ENCODE results near the gene CBX3.
"Not testable (repeated sequence)": the region's sequence is repeated elsewhere in the genome, so short reads cannot be mapped to it uniquely, and the experiment has no call there.

CBX3 gene

DNA sequence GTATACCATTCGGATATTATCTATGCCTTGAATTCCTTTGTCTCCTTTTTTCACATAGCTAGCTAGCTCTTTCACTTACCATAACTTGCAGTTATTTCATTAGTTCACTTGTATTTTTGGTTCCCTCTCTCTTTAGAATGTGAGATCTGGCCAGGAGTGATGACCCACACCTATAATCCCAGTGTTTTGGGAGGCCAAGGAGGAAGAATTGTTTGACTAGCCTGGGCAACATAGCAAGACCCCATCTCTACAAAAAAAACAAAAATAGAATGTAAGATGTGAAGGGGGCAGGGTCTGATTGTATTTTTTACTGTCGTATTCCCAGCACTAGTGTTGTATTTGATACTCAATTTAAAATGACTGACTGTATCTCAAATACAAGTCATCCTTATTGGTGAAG, 29.9 kb upstream of the CBX3 start:
- DNase-seq, result no peak

DNA sequence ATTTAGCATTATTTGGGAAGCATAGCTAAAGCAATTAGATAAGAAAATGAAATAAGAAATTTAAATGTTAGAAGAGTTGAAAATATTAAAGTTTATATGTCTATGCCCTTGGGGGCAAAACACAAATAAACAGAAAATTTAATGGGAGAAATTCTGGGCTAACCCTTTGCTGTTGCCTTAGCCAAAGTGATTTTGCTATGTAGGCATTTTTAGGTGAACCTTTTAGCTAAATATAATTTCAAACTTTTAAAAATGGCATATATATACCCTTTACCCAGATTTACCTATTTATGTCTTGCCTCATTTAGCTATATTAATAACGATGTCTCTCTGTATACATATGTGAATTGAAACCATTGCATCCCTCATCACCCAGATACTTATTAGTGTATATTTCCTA, 29.5 kb upstream of the CBX3 start:
- DNase-seq, result no peak

DNA sequence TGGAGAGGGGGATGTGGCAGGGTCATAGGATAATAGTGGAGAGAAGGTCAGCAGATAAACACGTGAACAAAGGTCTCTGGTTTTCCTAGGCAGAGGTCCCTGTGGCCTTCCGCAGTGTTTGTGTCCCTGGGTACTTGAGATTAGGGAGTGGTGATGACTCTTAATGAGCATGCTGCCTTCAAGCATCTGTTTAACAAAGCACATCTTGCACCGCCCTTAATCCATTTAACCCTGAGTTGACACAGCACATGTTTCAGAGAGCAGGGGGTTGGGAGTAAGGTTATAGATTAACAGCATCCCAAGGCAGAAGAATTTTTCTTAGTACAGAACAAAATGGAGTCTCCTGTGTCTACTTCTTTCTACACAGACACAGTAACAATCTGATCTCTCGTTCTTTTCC, 25.6 kb upstream of the CBX3 start:
- not testable (repeated sequence) for DNase-seq

DNA sequence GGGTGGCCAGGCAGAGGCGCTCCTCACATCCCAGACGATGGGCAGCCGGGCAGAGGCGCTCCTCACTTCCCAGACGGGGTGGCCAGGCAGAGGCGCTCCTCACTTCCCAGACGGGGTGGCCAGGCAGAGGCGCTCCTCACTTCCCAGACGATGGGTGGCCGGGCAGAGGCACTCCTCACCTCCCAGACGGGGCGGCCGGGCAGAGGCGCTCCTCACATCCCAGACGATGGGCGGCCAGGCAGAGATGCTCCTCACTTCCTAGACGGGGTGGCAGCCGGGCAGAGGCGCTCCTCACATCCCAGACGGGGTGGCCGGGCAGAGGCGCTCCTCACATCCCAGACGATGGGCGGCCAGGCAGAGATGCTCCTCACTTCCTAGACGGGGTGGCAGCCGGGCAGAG, 24.8 kb upstream of the CBX3 start:
- not testable (repeated sequence) for DNase-seq

DNA sequence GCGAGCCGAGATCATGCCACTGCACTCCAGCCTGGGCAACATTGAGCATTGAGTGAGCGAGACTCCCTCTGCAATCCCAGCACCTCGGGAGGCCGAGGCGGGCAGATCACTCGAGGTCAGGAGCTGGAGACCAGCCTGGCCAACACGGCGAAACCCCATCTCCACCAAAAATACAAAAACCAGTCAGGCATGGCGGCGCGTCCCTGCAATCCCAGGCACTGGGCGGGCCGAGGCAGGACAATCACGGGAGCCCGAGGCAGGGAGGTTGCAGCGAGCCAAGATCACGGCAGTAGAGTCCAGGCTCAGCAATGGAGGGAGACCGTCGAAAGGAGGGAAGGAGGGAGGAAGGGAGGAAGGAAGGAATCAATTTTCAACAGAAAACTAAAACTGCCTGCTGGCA, 24.3 kb upstream of the CBX3 start:
- not testable (repeated sequence) for DNase-seq

DNA sequence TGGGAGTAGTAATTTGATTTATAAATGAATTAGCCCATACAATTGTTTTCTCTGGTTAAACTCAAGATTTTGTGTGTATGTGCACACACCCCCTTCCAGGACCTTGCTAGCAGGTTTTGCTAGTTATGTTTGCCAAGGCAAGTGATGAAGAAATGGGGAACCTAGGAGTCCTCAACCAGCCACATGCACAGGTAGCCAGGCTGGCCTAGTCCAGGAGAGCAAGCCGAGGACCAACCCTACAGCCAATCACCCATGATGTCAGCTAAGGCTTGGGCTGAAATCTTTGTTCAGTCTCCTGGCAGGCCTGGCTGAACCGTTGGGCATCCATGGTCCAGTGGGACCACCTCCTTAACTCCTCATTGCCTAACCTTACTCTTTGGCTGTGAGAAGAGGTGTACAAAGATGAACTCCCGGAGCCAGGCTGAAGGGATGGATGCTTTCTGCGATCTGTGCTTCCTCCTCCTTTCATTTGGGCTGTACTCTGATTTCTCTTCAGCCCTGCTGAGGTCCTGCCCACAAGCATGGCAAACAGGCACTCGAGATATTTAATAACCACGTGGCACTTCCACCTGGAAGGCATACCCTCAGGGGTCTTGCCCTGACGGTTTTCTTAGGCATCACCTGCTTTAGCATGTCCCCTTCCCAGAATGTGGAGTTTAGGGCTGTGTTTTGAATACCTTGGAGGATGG, 23.1 kb upstream of the CBX3 start:
- no peak for DNase-seq

DNA sequence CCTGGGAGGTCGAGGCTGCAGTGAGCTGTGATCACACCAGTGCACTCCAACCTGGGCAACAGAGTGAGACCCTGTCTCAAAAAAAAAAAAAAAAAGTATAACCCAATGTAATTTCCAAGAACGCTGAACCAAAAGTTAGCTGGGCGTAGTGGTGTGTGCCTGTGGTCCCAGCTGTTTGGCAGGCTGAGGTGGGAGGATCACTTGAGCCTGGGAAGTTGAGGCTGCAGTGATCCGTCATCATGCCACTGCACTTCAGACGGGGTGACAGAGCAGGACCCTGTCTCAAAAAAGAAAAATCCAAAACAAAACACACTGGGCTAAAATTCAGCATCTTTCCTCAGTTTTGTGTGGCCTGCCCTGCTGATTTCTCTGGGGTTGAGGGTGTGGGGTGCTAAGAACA, 22.1 kb upstream of the CBX3 start:
- DNase-seq, result no peak

DNA sequence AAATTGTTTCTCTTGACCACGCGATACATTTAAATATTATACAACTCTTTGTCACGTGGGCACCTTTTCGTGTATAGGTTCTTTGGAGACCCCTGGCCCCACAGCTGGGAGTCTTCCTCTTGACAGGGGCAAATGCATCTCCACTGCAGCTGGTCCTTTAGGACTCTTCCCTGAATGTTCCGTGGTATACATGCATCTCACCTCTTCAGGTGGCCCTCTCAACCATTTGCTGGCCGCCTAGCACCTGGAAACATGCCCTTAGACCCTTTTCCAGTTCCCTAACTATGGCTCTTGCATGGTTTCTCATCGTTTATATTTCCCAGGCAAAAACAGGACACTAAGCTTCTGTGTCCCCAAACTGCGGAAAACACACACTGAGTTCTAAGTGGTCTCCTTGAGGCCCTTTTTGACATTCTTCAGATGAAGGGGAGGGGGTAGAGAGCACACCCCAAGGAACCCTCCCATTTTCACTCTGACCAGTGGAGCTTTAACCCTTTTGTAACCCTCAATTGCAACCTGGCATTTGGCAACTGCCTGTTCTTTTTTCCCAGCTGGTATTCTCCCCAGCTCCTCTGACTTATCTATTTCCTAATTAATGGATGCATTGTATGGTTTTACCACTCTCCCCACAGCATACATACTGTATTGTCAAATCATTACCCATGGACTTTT, 21.6 kb upstream of the CBX3 start:
- DNase-seq, result no peak

DNA sequence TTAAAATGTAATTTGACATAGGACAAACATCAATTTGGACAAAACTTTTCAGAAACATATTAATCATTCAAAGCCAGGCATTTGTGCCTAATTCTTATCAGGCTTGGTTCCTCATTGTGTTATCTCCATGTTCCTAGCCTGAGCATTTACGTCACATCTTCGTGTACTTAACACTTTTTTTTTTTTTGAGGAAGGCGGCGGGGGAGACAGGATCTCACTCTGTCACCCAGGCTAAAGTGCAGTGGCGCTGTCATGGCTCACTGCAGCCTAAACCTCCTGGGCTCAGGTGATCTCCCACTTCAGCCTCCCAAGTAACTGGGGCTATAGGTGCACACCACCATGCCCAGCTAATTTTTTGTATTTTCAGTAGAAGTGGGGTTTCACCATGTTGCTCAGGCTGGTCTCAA, 20.8 kb upstream of the CBX3 start:
- no peak for DNase-seq

DNA sequence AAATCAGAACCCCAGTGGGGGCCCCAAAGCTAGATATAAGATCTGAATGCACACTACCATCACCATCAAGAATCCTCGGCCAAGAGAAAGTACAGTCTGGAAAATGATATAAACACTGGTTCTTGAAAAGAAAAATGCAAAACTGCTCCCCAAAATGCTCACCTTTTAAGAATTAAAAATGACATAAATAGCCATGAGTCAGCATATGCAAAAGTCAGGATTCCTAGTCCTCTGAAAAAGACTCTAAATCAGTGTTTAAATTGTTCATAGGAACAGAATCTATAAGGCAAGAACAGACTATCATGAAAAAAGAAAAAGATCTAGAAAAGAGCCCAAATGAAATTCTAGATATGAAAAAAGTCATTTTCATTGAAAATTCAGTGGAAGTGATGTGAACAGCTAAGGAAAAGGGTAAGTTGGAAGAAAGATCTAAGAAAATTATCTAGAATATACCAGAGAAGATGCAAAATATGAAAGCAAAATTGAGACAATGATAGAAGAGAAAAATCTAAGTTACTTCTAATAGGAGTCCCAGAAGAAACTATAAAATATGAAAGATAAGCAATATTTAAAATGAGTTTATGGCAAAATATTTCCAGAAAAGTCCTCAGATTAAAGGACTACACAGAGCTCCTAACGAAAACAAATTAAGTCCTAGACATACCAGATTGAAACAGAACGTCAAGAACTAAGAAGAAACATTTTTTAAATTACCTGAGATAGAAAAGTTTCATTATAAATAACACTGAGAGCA, 19.9 kb upstream of the CBX3 start:
- no peak for DNase-seq

DNA sequence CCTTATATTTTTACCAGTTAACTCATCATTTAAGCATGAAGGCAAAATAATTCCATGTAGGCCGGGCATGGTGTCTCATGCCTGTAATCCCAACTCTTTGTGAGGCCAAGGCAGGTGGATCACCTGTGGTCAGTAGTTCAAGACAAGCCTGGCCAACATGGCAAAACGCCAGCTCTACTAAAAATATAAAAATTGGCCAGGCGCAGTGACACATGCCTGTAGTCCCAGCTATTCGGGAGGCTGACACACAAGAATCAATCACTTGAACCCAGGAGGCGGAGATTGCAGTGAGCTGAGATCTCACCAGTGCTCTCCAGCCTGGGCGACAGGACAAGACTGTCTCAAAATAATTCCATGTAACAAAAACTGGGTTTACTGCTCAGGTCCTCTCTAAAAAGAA, 19.3 kb upstream of the CBX3 start:
- no peak for DNase-seq

DNA sequence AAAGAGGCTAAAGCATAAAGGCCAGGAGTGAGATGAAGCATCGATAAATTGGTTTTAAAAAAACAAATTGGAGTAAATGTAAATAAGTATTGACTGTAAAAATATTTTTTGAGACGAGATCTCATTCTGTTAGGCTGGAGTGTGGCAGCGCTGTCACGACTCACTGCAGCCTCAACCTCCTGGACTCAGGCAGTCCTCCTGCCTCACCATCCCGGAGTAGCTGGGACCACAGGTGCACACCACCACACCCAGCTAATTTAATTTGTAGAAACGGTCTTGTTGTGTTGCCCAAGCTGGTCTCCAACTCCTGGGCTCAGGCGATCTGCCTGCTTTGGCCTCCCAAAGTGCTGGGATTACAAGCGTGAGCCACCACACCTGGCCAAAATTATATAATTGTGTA, 18.8 kb upstream of the CBX3 start:
- no peak for DNase-seq

DNA sequence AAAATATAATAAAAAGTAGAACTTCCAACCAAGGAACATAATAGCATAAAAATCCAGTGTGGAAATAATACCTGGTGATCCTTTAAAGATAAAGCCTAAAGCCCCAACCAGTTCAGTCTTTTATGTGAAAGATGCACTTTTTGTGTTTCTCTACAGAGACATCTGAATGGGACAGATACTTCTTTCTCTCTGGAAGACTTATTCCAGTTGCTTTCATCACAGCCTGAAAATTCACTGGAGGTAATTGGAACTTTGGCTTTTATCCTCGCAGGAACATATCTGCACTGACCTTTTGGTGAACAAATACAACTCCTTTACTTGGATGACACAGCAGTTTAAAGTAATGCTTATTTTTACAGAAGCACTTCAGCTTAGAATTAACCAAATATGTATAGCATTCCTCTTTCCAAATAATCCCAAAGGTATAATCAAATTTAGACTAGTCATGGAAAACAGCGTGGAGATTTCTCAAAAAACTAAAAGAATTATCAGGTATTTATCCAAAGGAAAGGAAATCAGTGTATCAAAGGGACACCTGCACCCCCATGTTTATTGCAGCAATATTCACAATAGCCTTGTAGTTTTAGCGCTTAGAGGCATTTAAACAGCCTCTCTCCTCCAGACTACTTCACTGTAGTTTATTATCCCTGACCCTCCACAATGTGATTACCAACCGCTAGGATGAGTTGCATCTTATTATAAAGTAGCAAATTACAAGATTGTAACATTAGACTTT, 17.8 kb upstream of the CBX3 start:
- DNase-seq, result no peak

DNA sequence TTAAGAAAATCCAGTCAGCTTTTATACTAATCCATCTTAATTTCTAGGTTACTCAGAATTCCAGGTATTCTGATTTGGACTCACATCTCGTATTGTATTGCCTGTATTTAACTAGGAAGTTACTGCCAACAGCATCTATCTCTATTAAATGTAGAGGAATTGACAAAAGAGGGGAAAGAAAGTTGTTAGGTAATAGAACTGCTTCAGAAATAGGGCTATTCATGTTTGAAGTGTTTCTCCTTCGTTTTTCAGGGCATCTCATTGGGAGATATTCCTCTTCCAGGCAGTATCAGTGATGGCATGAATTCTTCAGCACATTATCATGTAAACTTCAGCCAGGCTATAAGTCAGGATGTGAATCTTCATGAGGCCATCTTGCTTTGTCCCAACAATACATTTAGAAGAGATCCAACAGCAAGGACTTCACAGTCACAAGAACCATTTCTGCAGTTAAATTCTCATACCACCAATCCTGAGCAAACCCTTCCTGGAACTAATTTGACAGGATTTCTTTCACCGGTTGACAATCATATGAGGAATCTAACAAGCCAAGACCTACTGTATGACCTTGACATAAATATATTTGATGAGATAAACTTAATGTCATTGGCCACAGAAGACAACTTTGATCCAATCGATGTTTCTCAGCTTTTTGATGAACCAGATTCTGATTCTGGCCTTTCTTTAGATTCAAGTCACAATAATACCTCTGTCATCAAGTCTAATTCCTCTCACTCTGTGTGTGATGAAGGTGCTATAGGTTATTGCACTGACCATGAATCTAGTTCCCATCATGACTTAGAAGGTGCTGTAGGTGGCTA, 17.1 kb upstream of the CBX3 start:
- not testable (repeated sequence) for DNase-seq

DNA sequence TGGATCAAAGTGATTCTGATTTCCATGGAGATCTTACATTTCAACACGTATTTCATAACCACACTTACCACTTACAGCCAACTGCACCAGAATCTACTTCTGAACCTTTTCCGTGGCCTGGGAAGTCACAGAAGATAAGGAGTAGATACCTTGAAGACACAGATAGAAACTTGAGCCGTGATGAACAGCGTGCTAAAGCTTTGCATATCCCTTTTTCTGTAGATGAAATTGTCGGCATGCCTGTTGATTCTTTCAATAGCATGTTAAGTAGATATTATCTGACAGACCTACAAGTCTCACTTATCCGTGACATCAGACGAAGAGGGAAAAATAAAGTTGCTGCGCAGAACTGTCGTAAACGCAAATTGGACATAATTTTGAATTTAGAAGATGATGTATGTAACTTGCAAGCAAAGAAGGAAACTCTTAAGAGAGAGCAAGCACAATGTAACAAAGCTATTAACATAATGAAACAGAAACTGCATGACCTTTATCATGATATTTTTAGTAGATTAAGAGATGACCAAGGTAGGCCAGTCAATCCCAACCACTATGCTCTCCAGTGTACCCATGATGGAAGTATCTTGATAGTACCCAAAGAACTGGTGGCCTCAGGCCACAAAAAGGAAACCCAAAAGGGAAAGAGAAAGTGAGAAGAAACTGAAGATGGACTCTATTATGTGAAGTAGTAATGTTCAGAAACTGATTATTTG, 16.3 kb upstream of the CBX3 start:
- DNase-seq, result no peak

DNA sequence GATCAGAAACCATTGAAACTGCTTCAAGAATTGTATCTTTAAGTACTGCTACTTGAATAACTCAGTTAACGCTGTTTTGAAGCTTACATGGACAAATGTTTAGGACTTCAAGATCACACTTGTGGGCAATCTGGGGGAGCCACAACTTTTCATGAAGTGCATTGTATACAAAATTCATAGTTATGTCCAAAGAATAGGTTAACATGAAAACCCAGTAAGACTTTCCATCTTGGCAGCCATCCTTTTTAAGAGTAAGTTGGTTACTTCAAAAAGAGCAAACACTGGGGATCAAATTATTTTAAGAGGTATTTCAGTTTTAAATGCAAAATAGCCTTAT, 15.7 kb upstream of the CBX3 start:
- DNase-seq, result no peak

DNA sequence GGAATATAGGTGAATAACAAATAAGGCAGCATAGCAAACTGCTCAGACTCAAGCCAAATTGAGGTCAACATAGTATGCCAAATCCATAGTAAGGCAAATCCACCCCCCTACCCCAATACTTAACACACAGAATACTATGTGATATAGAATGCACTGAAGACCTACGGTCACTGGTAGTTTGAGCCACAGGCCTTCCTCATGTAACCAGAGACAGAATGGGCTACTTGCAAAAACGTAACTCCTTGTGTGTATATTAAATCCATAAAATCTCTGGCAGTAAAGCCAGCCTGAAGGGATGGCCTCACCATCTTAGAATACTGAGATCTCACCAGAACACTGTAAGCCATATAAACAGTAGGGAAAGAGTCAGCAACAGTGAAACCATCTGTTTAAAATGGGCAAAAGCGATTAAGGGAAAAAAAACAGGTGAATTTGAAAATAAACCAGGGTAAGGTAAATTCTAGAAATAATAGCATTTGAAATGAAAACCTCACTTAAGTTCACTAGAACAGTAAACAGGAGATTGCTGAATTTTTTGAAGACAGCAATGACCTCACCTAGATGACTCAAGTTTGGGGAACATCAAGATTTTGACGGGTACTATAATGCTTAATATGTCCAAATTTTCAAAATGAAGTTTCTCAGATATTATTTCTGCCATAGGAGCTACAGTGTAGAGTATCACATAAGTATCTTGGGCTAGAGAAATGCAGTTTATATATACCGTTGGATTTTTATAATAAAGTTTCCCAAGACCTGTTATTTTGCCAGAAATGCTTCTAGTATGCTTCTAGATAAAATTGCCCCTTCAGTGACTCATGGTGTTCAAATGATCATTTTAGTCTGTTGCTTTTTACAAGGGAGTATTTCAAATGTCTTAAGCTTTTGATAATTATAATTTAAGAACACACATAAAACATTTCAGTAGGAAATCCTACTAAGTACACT, 14.9 kb upstream of the CBX3 start:
- no peak for DNase-seq

DNA sequence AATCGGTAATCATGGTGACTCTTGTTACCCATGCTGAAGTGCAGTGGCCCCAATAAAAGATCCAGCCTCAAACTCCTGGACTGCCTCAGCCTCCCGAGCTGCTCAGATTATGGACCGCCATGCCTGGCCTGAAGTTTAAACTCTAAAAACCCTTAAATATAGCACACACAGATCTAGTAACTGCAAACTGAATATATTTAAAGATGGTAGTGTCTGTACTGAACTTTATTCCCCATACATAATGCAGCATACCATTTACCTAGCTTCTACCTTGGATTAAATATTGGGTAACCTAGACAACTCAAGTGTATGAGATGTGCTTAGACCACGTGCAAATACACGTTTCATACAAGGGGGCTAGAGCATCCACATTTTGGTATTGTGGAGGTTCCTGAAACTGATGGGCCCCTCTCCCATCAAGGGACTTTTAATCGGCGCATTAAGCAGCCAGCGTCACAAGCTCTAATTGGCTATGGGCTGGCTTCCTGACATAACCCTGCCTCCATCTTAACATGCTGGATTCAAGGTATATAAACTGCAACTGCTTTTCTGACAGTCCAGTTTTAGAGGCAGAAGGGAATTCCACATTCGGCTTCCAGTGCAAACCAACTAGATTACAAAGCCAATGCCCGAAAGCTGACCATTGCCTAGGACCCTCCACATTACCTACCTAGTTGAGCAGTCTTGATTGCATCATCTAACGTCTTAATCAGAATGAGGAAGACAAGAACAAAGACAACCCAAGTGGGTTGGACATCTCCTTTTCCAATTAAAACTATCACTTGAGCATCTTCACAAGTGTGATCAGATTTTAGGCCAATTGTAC, 14.0 kb upstream of the CBX3 start:
- no peak for DNase-seq

DNA sequence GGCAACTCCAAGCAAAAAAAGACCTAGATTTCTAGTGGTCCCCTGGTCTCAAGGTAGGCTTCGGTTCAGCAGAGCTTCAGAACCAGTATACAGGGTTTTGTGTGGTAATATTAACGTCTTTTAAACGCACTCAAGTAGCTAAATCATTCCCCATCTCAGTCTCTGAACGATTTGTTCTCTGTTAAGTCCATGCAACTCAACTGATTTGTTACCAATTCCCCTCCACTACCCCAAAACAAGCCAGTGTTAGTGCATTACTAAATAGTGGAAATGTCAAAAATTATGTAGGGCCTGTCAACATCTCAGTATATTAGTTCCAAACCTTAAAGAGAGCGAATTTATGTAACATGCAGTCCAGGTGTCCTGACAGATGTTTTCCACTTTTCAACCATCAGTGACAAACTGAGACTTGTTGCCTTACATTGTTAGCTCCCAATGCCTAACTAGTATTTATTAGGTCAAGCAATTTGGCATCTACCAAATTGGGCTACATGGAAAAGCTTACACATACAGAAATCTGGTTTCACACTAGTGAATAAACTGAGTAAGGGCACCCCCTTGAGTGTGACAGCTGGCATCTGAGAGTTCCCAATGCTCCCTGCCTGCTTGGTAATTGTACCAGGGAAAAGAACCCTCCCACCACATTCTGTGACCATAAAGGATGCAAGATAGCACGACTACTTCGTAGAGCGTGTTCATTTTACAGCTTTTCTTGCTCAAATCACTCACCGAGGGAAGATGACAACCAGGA, 13.2 kb upstream of the CBX3 start:
- no peak for DNase-seq

All from NCI-H1436 treated with DMSO at 0.1 percent for 48 hours (cell line).